Heart right ventricle (tissue), 16 donors: Measurements from ENCODE around the gene ANKRD12. TPM values are rescaled to one million over a fixed set of nuclear protein-coding genes. Genes with fewer than 3 reads are reported as not detected.

Experiments
- ATAC-seq, 8 donors: fragments of 200-7000 bp; cut with Tn5 transposase; one replicate each; pipeline ENCODE4 v1.9.1; 2020; ENCODE audit warnings: mild to moderate bottlenecking in 8 of 8, moderate library complexity in 8 of 8, moderate number of reproducible peaks in 1 of 8
- DNase-seq, 2 donors: peaks; one replicate each; pipeline ENCODE4 v3.0.0-alpha.2; 2020
- H3K27ac ChIP-seq, 10 donors: fragments of 200-600 bp; sonication (generic) in 2 of 10; one replicate each; pipeline versions ENCODE4 v1.5.0 to v1.8.0; 2020 to 2022; ENCODE audit warnings: mild to moderate bottlenecking in 3 of 10
- H3K27me3 ChIP-seq, 7 donors: fragments of 200-600 bp; one replicate each; pipeline ENCODE4 v1.8.0; 2021 to 2022; ENCODE audit warnings: mild to moderate bottlenecking in 2 of 7
- H3K36me3 ChIP-seq, 9 donors: fragments of 200-600 bp; sonication (generic) in 1 of 9; one replicate each; pipeline versions ENCODE4 v1.5.0 to v1.8.0; 2020 to 2022; ENCODE audit warnings: mild to moderate bottlenecking in 2 of 9
- H3K4me1 ChIP-seq, 9 donors: fragments of 200-600 bp; sonication (generic) in 1 of 9; one replicate each; pipeline versions ENCODE4 v1.5.0 to v1.8.0; 2020 to 2022; ENCODE audit warnings: mild to moderate bottlenecking in 4 of 9
- H3K4me3 ChIP-seq, 10 donors: fragments of 200-600 bp; sonication (generic) in 2 of 10; one replicate each; pipeline versions ENCODE4 v1.5.0 to v1.8.0; 2020 to 2022; ENCODE audit warnings: mild to moderate bottlenecking in 7 of 10, moderate library complexity in 2 of 10
- H3K9me3 ChIP-seq, 11 donors: fragments of 200-600 bp in 10 of 11; sonication (generic) in 2 of 11; one replicate each; pipeline versions ENCODE4 v1.5.0 to v1.8.0; 2013 to 2022; ENCODE audit warnings: mild to moderate bottlenecking in 2 of 11, control low read depth in 1 of 11, moderate library complexity in 1 of 11
- CTCF ChIP-seq, 9 donors: fragments of 200-600 bp; sonication (generic) in 2 of 9; IDR thresholded peaks; one replicate each; pipeline versions ENCODE4 v1.5.0 to v1.8.0; 2021 to 2022; ENCODE audit warnings: antibody characterized with exemption in 9 of 9, mild to moderate bottlenecking in 5 of 9, moderate library complexity in 1 of 9
- WGBS, 2 donors: extraction: QIAGEN DNeasy Blood & Tissue Kit; methylation state at CpG; one replicate each; pipeline ENCODE4 v1.1.7; 2013; ENCODE audit warnings: inconsistent platforms in 1 of 2; 5-methylcytosine and 5-hydroxymethylcytosine counted together
- intact Hi-C, 10 donors: fragments of 100-400 bp; cut with DNase I; formaldehyde crosslinking; loops; one replicate each; pipeline versions ENCODE4 v1.11.1 to v1.14.2; 2022
- polyA plus RNA-seq, 2 donors: library from polyadenylated mRNA; stranded (reverse); fragments of 200-250 nt; gene quantifications; one replicate each; pipeline ENCODE4 v1.2.3, GENCODE V29; 2013
- total RNA-seq, 10 donors: library from RNA; stranded (reverse); fragmentation: NEBNext Ultra II Directional in 3 of 10; extraction: Animal tissue kit (Norgen Biotek cat#: 25700) in 3 of 10; gene quantifications; one replicate each; pipeline versions ENCODE4 v1.2.1 to v1.2.4, GENCODE V29; 2021 to 2023
- donor health status: Arrhythmogenic right ventricular cardiomyopathy.
- donor health status: ischemic (EF 13 %, LVEDD 7.1; RV severe dilation, severe dysfunction).
- donor health status: healthy with polysubstance abuse.
- donor health status: DM: no; HTN: yes; CAD: no.
- donor health status: DM: no; HTN: no; CAD: no.
- donor health status: ischemic (EF 25% LVEDD 6.9; RV normal size, moderate dysfunction).
- donor health status: ischemic (EF 25% LVEDD 5.7; RV mildly dilated, moderate dysfunction).
- donor health status: healthy.
- donor health status: DM: yes; HTN: yes; CAD: no.
- donor health status: Ischemic cardiomyopathy.
- donor health status: ischemic (EF 35%, LVEDD 5.7; RV mildly dilated, moderate dysfunction).
- donor health status: nonischemic (EF 11% LVEDD 7.7; RV severe dilation, severe dysfunction).
- donor health status: DM: yes; HTN: yes; CAD: no.
- donor health status: PGD.
- donor health status: ischemic (EF 29% LVEDD 5.4; RV normal size, mild dysfunction).
- donor health status: nonischemic (EF 23%, LVEDD 6.1; RV moderate dilation, normal function).

Gene ANKRD12
- total and polyA plus RNA-seq, 12 donors: 3.1 to 70.2 (median 55.5) TPM

- Histone ChIP-seq H3K27me3 (no peaks in the 10 kb centered on the region), H3K4me1 (peaks cover 9 to 59% (median 57%) of the 10 kb centered on the region in 9 donors), H3K4me3 (peak overlapping the region; percentile 29 to 85 (median 74)), H3K36me3 (no peaks in the 10 kb centered on the region), H3K27ac (peak overlapping the region; percentile 86 to 98 (median 94)), H3K9me3 (no peaks in the 10 kb centered on the region)
- DNase-seq (no peak), ATAC-seq (peak in 3 of 8 donors; percentile 15 to 36 (median 19))
- TF ChIP-seq CTCF (IDR thresholded peaks at IDR 0.05): peak in 6 of 9 donors; percentile 19 to 54 (median 46)
- intact Hi-C loops: loop anchor here in 7 of 10 donors (2.0 to 5.0 kb wide), 5 partner anchors 13 to 374 kb away; partner anchors contain the start of genes ANKRD12 (in 7 of the 7) and RALBP1 (in 1 of the 7)
- WGBS, 2 donors: 1% methylated on average over 4 of the region's 4 CpGs
These were observed 33.2 kb upstream of the ANKRD12 start for GRCh38 chr18:9103376-9103873.

GRCh38 chr18:9104244-9104901 lies 32.2 kb upstream of the ANKRD12 start:
- peak overlapping the region in 9 of 10 donors; percentile 55 to 85 (median 74) for H3K4me3 ChIP-seq
- H3K27me3 ChIP-seq: no peaks in the 10 kb centered on the region
- ATAC-seq (no peak), DNase-seq (no peak)
- no peaks in the 10 kb centered on the region for H3K36me3 ChIP-seq
- no peaks in the 10 kb centered on the region for H3K9me3 ChIP-seq
- H3K27ac ChIP-seq: peak overlapping the region in 8 of 10 donors; percentile 87 to 98 (median 96)
- peaks cover 9 to 69% (median 66%) of the 10 kb centered on the region in 9 donors for H3K4me1 ChIP-seq
- WGBS, 2 donors: 15 to 18% methylated on average over 5 of the region's 5 CpGs
- intact Hi-C loops: loop anchor here in 4 of 10 donors (5.0 kb wide), 2 partner anchors 33 to 373 kb away; partner anchors contain the start of genes ANKRD12 (in 3 of the 4) and RALBP1 (in 1 of the 4)
- no peak for TF ChIP-seq CTCF (IDR thresholded peaks at IDR 0.05)

- ATAC-seq: no peak
- Histone ChIP-seq H3K4me3 (peak overlapping the region in 7 of 10 donors; percentile 55 to 85 (median 80)), H3K36me3 (no peaks in the 10 kb centered on the region), H3K27ac (peak overlapping the region in 1 of 10 donors; percentile 98), H3K9me3 (no peaks in the 10 kb centered on the region), H3K4me1 (peaks cover 9 to 79% (median 77%) of the 10 kb centered on the region in 9 donors), H3K27me3 (no peaks in the 10 kb centered on the region)
- no peak for DNase-seq
- 41 to 42% methylated on average over 3 of the region's 3 CpGs for WGBS, 2 donors
- intact Hi-C loops: loop anchor here in 1 of 10 donors (5.0 kb wide), 1 partner anchor 37 kb away; no protein-coding TSS in a partner anchor
- TF ChIP-seq CTCF (IDR thresholded peaks at IDR 0.05): no peak
These were observed 31.2 kb upstream of the ANKRD12 start for GRCh38 chr18:9105420-9105819.

- Histone ChIP-seq H3K4me3 (peak overlapping the region in 5 of 10 donors; percentile 74 to 85 (median 81)), H3K4me1 (peaks cover 9 to 86% (median 81%) of the 10 kb centered on the region in 9 donors), H3K9me3 (no peaks in the 10 kb centered on the region), H3K27ac (peak overlapping the region in 2 of 10 donors; percentile 11 to 98), H3K36me3 (no peaks in the 10 kb centered on the region), H3K27me3 (no peaks in the 10 kb centered on the region)
- no peak for DNase-seq
- WGBS, 2 donors: 41 to 54% methylated on average over 1 of the region's 1 CpG
- ATAC-seq: no peak
- TF ChIP-seq CTCF (IDR thresholded peaks at IDR 0.05): no peak
- intact Hi-C loops: loop anchor here in 1 of 10 donors (5.0 kb wide), 1 partner anchor 36 kb away; no protein-coding TSS in a partner anchor
These were observed 30.5 kb upstream of the ANKRD12 start for GRCh38 chr18:9106094-9106493.
